Esophagus squamous epithelium (tissue), 4 donors: ENCODE results near the gene UNC5C.

Experiments
- POLR2A ChIP-seq, 4 donors: fragments of 450-650 bp; IDR thresholded peaks; one replicate each; pipeline ENCODE4 v1.6.1; 2017; ENCODE audit warnings: antibody characterized with exemption in 4 of 4, mild to moderate bottlenecking in 4 of 4, moderate library complexity in 3 of 4
- TF ChIP-seq, protein P1 (sequence below), 6 experiments: fragments of 450-650 bp in 4 of 6; fragments of 200-600 bp in 2 of 6; sonication (generic) in 2 of 6; IDR thresholded peaks; one replicate each; pipeline ENCODE4 v1.5.1; 2016 to 2019; ENCODE audit warnings: antibody characterized with exemption in 6 of 6, mild to moderate bottlenecking in 4 of 6, moderate library complexity in 4 of 6

DNA sequence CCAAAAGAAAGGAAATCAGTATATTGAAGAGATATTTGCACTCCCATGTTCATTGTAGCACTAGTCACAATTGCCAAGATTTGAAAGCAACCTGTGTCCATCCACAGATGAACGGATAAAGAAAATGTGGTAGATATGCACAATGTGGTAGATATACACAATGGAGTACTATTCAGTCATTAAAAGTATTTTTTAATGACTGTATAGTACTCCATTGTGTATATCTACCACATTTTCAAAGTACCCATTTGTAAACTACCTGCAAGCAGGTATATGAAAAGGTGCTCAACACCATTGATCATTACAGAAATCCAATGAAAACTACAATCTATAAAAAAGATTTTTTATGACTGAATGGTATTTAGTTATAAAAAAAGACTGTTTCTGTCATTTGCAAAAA lies 200.4 kb downstream of the UNC5C start:
- TF ChIP-seq, protein P1, sequence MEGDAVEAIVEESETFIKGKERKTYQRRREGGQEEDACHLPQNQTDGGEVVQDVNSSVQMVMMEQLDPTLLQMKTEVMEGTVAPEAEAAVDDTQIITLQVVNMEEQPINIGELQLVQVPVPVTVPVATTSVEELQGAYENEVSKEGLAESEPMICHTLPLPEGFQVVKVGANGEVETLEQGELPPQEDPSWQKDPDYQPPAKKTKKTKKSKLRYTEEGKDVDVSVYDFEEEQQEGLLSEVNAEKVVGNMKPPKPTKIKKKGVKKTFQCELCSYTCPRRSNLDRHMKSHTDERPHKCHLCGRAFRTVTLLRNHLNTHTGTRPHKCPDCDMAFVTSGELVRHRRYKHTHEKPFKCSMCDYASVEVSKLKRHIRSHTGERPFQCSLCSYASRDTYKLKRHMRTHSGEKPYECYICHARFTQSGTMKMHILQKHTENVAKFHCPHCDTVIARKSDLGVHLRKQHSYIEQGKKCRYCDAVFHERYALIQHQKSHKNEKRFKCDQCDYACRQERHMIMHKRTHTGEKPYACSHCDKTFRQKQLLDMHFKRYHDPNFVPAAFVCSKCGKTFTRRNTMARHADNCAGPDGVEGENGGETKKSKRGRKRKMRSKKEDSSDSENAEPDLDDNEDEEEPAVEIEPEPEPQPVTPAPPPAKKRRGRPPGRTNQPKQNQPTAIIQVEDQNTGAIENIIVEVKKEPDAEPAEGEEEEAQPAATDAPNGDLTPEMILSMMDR (IDR thresholded peaks at IDR 0.05): no peak
- no peak for TF ChIP-seq POLR2A (IDR thresholded peaks at IDR 0.05)
